ENCODE data around the gene E2F4. TPM values are rescaled to one million over a fixed set of nuclear protein-coding genes. Genes with fewer than 3 reads are reported as not detected.
A peak's percentile ranks its signal among the peaks of the same experiment; 100 is the strongest.

E2F4 gene
- total RNA-seq, 1 donor = 75.1 TPM

- H3K4me3 ChIP-seq (ENCODE audit: low read depth, low read length) = peak overlapping the region; percentile 51
- no peak for DNase-seq (ENCODE audit: low read depth)
- TF ChIP-seq CTCF (IDR thresholded peaks at IDR 0.05; ENCODE audit: insufficient read depth, low read depth, low read length) = no peak
These were observed 452 bp upstream of the E2F4 start for GRCh38 chr16:67191411-67191994.

GRCh38 chr16:67192781-67193361 lies 916 bp downstream of the E2F4 start:
- no peak for TF ChIP-seq CTCF (IDR thresholded peaks at IDR 0.05; ENCODE audit: insufficient read depth, low read depth, low read length)
- H3K4me3 ChIP-seq (ENCODE audit: low read depth, low read length) = peak overlapping the region; percentile 96
- DNase-seq (ENCODE audit: low read depth) = no peak

GRCh38 chr16:67193536-67193935 lies 1.6 kb downstream of the E2F4 start:
- TF ChIP-seq CTCF (IDR thresholded peaks at IDR 0.05; ENCODE audit: insufficient read depth, low read depth, low read length) = no peak
- no peak for DNase-seq (ENCODE audit: low read depth)
- H3K4me3 ChIP-seq (ENCODE audit: low read depth, low read length) = peak overlapping the region; percentile 96

- H3K4me3 ChIP-seq (ENCODE audit: low read depth, low read length) = no peak overlapping the region
- TF ChIP-seq CTCF (IDR thresholded peaks at IDR 0.05; ENCODE audit: insufficient read depth, low read depth, low read length) = no peak
These were observed 2.3 kb downstream of the E2F4 start for GRCh38 chr16:67194260-67194659.

GRCh38 chr16:67195676-67196075 lies 3.7 kb downstream of the E2F4 start:
- no peak overlapping the region for H3K4me3 ChIP-seq (ENCODE audit: low read depth, low read length)
- DNase-seq (ENCODE audit: low read depth) = no peak
- TF ChIP-seq CTCF (IDR thresholded peaks at IDR 0.05; ENCODE audit: insufficient read depth, low read depth, low read length) = no peak

More at GRCh38 chr16:67194260-67194659, 2.3 kb downstream of the E2F4 start:
- DNase-seq (ENCODE audit: low read depth) = no peak

GRCh38 chr16:67196881-67197280 lies 4.9 kb downstream of the E2F4 start:
- H3K4me3 ChIP-seq (ENCODE audit: low read depth, low read length) = no peak overlapping the region
- no peak for TF ChIP-seq CTCF (IDR thresholded peaks at IDR 0.05; ENCODE audit: insufficient read depth, low read depth, low read length)
- no peak for DNase-seq (ENCODE audit: low read depth)

GRCh38 chr16:67197704-67198103 lies 5.7 kb downstream of the E2F4 start:
- H3K4me3 ChIP-seq (ENCODE audit: low read depth, low read length) = no peak overlapping the region
- TF ChIP-seq CTCF (IDR thresholded peaks at IDR 0.05; ENCODE audit: insufficient read depth, low read depth, low read length) = no peak
- no peak for DNase-seq (ENCODE audit: low read depth)
